ENCODE data around the gene EFCAB6.

Gene EFCAB6

GRCh38 chr22:43591380-43591779 is 220.7 kb downstream of the EFCAB6 start:
- DNase-seq (ENCODE audit: low read depth), result no peak
- no peak for TF ChIP-seq CTCF (conservative IDR thresholded peaks at IDR 0.05; ENCODE audit: low read depth, low read length)
- no peak overlapping the region for H3K4me3 ChIP-seq (ENCODE audit: low read depth, low read length)

GRCh38 chr22:43587574-43587973 is 224.5 kb downstream of the EFCAB6 start:
- H3K4me3 ChIP-seq (ENCODE audit: low read depth, low read length), result no peak overlapping the region
- no peak for TF ChIP-seq CTCF (conservative IDR thresholded peaks at IDR 0.05; ENCODE audit: low read depth, low read length)
- DNase-seq (ENCODE audit: low read depth), result no peak

- no peak for TF ChIP-seq CTCF (conservative IDR thresholded peaks at IDR 0.05; ENCODE audit: low read depth, low read length)
- no peak overlapping the region for H3K4me3 ChIP-seq (ENCODE audit: low read depth, low read length)
- DNase-seq (ENCODE audit: low read depth), result no peak
Observed at GRCh38 chr22:43583501-43583900, 228.6 kb downstream of the EFCAB6 start.

- no peak for DNase-seq (ENCODE audit: low read depth)
- TF ChIP-seq CTCF (conservative IDR thresholded peaks at IDR 0.05; ENCODE audit: low read depth, low read length), result no peak
- H3K4me3 ChIP-seq (ENCODE audit: low read depth, low read length), result no peak overlapping the region
Observed at GRCh38 chr22:43582394-43582793, 229.7 kb downstream of the EFCAB6 start.

GRCh38 chr22:43580271-43580750 is 231.8 kb downstream of the EFCAB6 start:
- no peak for TF ChIP-seq CTCF (conservative IDR thresholded peaks at IDR 0.05; ENCODE audit: low read depth, low read length)
- H3K4me3 ChIP-seq (ENCODE audit: low read depth, low read length), result no peak overlapping the region
- DNase-seq (ENCODE audit: low read depth), result no peak

GRCh38 chr22:43574738-43575137 is 237.4 kb downstream of the EFCAB6 start:
- TF ChIP-seq CTCF (conservative IDR thresholded peaks at IDR 0.05; ENCODE audit: low read depth, low read length), result no peak
- DNase-seq (ENCODE audit: low read depth), result no peak
- H3K4me3 ChIP-seq (ENCODE audit: low read depth, low read length), result no peak overlapping the region

GRCh38 chr22:43572710-43573109 is 239.4 kb downstream of the EFCAB6 start:
- DNase-seq (ENCODE audit: low read depth), result no peak
- H3K4me3 ChIP-seq (ENCODE audit: low read depth, low read length), result no peak overlapping the region
- TF ChIP-seq CTCF (conservative IDR thresholded peaks at IDR 0.05; ENCODE audit: low read depth, low read length), result no peak
